Activated naive CD4-positive, alpha-beta T cell treated with anti-CD3 and anti-CD28 coated beads, Interleukin-2, amount 50 U/mL, for 24 hours (primary cell): ENCODE measurements around the gene SOX12.
"Not testable (repeated sequence)": the region's sequence is repeated elsewhere in the genome, so short reads cannot be mapped to it uniquely, and the experiment has no call there.

ENCODE experiments used
- H3K27ac Mint-ChIP-seq: one replicate; pipeline ENCODE4 v1.8.0; 2021; ENCODE audit warnings: mild to moderate bottlenecking, mixed read lengths
- H3K27me3 Mint-ChIP-seq: one replicate; pipeline ENCODE4 v1.8.0; 2021; ENCODE audit warnings: mixed read lengths
- H3K36me3 Mint-ChIP-seq: one replicate; pipeline ENCODE4 v1.8.0; 2021; ENCODE audit warnings: mixed read lengths
- H3K4me1 Mint-ChIP-seq: one replicate; pipeline ENCODE4 v1.8.0; 2021; ENCODE audit warnings: mixed read lengths
- H3K4me3 Mint-ChIP-seq: one replicate; pipeline ENCODE4 v1.8.0; 2021; ENCODE audit warnings: mild to moderate bottlenecking, mixed read lengths
- H3K9me3 Mint-ChIP-seq: one replicate; pipeline ENCODE4 v1.8.0; 2021; ENCODE audit warnings: mixed read lengths

The SOX12 gene

DNA sequence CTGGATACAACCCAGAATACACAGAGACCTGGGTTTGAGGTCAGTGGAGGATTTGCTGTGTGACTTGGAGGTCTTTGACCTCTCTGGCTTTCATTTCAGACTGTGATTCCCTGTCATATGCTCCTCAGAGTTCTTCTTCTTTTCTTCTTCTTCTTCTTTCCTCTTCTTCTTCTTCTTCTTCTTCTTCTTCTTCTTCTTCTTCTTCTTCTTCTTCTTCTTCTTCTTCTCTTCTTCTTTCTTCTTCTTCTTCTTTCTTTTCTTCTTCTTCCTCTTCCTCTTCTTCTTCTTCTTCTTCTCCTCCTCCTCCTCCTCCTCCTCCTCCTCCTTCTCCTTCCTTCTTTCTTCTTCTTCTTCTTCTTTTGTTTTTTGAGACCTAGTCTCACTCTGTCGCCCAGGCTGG, 10.7 kb downstream of the SOX12 start:
- H3K36me3 Mint-ChIP-seq, H3K9me3 Mint-ChIP-seq, H3K4me3 Mint-ChIP-seq: not testable (repeated sequence)

DNA sequence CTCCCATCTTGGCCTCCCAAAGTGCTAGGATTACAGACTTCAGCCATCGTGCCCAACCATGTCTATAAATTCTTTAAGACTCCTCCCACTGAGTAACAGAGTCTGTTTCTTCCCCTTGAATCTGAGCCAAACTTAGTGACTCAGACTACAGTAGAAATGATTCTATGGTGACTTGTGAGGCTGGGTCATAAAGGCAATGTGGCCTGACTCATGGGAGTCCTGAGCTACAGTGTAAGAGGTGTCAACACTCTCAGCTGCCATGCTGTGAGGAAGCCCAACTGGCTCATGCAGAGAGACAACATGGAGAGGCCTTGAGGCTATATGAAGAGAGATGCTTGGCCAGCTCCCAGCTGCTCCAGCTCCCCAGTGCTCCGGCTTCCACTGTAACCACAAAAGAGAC, 16.3 kb downstream of the SOX12 start:
- Mint-ChIP-seq H3K9me3 (peaks cover 4% of the 10 kb centered on the region), H3K36me3 (peaks cover 2% of the 10 kb centered on the region), H3K4me1 (peaks cover 7% of the 10 kb centered on the region), H3K27me3 (no peaks in the 10 kb centered on the region), H3K27ac (no peak overlapping the region), H3K4me3 (no peak overlapping the region)

More for the DNA sequence above, 10.7 kb downstream of the SOX12 start:
- H3K27me3 Mint-ChIP-seq, H3K27ac Mint-ChIP-seq, H3K4me1 Mint-ChIP-seq: not testable (repeated sequence)

DNA sequence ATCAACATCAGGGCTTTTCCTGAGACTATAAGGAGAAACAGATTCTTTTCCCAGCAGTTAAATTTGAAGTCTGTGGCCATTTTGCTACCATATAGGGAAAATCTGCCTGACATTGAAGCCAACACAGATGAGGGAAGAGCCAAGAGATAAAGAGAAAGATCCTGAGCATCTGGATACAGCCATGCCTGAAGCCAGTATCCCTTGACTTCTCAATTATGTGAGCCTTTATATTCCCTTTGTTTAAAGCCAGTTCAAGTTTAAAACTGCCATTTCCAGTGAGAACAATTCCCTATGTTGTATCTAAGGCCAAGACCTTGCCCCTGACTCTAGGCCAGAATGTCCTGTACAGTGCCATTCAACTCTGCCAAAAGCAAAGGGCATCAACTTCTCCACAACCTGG, 17.8 kb downstream of the SOX12 start:
- Mint-ChIP-seq H3K36me3 (peaks cover 2% of the 10 kb centered on the region), H3K27ac (no peak overlapping the region), H3K9me3 (peaks cover 4% of the 10 kb centered on the region), H3K27me3 (no peaks in the 10 kb centered on the region), H3K4me1 (peaks cover 8% of the 10 kb centered on the region), H3K4me3 (no peak overlapping the region)

DNA sequence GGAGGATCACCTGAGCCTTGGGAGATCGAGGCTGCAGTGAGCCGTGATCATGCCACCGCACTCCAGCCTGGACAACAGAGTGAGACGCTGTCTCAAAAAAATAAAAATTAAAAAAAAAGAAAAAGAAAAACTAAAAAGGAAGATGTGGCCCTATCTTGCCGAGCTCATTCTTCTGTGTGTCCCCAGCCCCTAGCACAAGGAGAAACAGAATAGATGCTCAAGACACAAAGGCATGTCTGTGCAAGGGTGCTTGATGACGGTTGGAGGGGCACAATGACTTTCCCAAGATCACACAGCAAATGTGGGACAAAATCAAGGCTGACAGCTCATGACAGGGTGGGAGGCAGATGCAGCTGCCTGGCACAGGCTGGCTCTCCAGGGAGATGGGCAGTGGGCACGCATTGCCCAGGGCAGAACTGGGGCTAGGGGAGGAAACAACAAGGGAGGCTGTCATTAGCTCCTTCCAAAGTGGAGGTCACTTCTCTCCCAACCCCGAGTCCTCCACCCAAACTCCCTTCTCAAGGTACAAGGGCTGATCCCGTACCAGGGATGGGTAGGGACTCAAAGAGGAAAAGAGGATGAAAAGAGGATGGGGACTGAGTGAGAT, 20.8 kb downstream of the SOX12 start:
- H3K27ac Mint-ChIP-seq: peak overlapping the region; percentile 71
- H3K4me1 Mint-ChIP-seq: peaks cover 13% of the 10 kb centered on the region
- H3K36me3 Mint-ChIP-seq: peaks cover 2% of the 10 kb centered on the region
- no peaks in the 10 kb centered on the region for H3K27me3 Mint-ChIP-seq
- H3K9me3 Mint-ChIP-seq: peaks cover 4% of the 10 kb centered on the region
- H3K4me3 Mint-ChIP-seq: peak overlapping the region; percentile 84

DNA sequence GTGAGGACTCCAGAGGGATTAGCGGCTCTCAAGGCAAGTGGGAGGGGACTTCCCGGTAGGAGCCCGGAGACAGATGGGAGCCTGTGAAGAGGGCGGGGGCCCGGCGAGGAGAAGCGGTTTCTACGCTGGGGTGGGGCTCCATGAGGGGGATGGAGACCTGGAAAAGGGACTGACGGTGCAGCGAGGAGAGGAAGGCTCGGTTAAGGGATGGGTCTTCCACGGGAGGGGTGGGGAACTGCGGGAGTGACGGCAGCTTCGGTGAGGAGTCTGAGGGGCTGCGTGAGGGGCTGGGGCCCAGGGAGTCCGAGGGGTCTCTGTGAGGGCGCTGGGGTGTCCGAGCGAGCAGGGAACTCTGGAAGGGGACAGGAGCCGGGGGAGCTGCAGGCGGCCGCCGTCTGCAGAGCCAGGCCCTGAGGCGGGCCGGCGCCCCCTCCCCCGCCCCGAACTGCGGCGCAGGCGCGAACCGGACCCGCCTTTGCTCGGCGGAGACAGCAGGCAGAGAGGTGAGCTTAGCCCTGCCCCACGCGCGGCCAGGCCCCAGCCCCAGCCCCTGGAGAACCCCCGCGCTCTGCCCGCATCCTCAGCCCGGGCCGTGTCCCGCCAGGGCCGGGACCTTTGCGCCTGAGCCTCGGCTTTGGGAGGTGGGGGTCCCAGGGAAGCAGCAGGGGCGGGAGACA, 21.4 kb downstream of the SOX12 start, which contains the start of gene NRSN2:
TSS of gene NRSN2 (plus strand) at position 472 of the 677 bp plus-strand sequence. CDS start 2,533 bp downstream, outside the sequence.
- H3K36me3 Mint-ChIP-seq: peaks cover 1% of the 10 kb centered on the region
- peak within 1 kb of the TSS; percentile 71 for H3K27ac Mint-ChIP-seq
- peaks cover 13% of the 10 kb centered on the region for H3K4me1 Mint-ChIP-seq
- H3K27me3 Mint-ChIP-seq: no peaks in the 10 kb centered on the region
- H3K4me3 Mint-ChIP-seq: peak within 1 kb of the TSS; percentile 94
- H3K9me3 Mint-ChIP-seq: peaks cover 1% of the 10 kb centered on the region

DNA sequence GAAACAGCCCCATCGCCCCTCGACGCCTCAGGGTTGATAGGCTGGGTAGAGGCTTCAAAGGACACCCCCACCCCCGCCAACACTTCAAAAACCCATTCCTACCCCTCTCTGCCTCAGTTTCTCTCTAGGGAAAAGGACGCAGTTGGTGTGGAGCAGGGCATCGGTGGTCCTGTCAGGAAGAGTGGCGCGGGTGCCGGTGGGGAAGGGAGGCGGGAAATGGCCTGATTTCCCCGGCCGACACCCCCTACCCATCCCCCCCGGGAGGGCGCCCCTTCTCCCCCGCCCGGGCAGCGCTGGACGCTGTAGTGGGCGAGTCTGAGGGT, 21.9 kb downstream of the SOX12 start:
- H3K27ac Mint-ChIP-seq: no peak overlapping the region
- peaks cover 13% of the 10 kb centered on the region for H3K4me1 Mint-ChIP-seq
- peak overlapping the region; percentile 94 for H3K4me3 Mint-ChIP-seq
- no peaks in the 10 kb centered on the region for H3K9me3 Mint-ChIP-seq
- H3K36me3 Mint-ChIP-seq: no peaks in the 10 kb centered on the region
- H3K27me3 Mint-ChIP-seq: no peaks in the 10 kb centered on the region

DNA sequence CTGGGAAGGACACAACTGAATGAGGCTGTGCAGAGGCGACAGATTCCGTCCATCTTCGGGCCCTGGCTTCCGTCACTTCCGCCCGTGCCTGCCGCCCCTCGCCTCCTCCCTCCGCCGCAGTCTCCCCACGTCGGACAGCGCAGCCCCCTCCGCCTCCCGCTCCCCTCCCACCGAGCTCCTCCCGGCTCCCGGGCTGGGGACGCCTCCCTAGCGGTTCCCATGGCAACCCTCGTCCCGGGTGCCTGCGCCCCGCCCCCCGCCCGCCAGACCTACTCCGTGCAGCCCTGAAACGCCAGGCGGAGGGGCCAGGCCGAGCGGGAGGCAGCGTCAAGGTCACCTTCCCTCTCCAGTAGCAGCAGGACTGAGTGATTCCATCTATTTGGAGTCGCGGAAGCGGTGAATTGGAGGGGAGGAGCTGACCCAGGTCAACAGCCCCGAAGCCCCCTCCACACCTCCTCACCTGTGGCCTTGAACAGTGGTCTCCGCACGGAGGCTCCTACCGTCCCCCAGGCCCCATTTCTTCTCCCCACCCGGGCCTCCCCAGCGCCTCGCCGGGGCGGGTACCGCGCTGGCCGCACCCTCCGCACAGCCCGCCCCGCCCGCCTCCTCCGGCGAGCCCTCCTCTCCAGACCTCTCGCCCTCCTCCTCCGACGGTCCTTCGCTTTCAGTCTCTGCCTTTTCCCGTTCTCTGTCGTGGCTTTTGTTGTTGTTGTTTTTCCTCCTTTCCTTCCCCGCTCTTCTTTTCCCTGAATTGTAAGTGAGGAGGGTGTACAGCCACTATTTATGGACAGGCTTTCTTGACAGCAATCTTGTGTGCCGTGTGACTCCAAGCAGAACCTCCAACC, 22.5 kb downstream of the SOX12 start:
- no peaks in the 10 kb centered on the region for H3K36me3 Mint-ChIP-seq
- H3K27ac Mint-ChIP-seq: peak overlapping the region; percentile 79
- H3K4me1 Mint-ChIP-seq: peaks cover 13% of the 10 kb centered on the region
- H3K9me3 Mint-ChIP-seq: no peaks in the 10 kb centered on the region
- no peaks in the 10 kb centered on the region for H3K27me3 Mint-ChIP-seq
- peak overlapping the region; percentile 94 for H3K4me3 Mint-ChIP-seq

DNA sequence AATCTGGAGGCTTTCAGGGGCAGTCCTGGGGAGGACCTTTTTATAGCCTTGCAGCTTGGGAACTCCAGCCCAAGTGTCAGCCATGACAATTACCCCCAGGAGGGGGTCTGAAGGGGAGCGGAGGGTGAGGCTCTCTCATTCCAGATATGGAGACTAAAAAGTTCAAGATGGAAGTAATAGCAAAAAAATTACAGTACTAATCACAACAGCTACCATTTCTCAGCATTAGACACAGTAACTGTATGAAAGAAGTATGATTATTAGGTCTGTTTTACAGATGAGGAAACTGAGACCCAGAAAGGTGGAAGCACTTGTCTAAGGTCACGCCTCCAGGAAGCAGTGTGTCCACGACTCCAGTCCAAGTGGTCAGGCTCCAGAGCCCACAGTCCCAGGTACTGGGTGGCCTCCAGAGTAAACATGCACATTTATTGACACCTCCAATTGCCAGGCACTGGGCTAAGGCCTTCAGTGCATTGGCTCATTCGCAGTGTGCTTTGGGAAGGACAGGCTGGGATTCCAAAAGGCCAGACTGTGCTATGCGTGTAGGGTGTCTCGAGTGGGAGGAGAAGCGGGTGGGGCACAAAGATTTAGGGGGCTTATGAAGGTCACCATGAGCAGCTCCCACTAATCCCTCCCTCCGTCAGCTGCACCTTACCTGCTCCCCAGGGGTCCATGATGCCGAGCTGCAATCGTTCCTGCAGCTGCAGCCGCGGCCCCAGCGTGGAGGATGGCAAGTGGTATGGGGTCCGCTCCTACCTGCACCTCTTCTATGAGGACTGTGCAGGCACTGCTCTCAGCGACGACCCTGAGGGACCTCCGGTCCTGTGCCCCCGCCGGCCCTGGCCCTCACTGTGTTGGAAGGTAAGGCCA, 23.9 kb downstream of the SOX12 start:
- Mint-ChIP-seq H3K9me3 (no peaks in the 10 kb centered on the region), H3K27ac (no peak overlapping the region), H3K4me1 (peaks cover 13% of the 10 kb centered on the region), H3K27me3 (no peaks in the 10 kb centered on the region), H3K36me3 (no peaks in the 10 kb centered on the region), H3K4me3 (peak overlapping the region; percentile 94)

DNA sequence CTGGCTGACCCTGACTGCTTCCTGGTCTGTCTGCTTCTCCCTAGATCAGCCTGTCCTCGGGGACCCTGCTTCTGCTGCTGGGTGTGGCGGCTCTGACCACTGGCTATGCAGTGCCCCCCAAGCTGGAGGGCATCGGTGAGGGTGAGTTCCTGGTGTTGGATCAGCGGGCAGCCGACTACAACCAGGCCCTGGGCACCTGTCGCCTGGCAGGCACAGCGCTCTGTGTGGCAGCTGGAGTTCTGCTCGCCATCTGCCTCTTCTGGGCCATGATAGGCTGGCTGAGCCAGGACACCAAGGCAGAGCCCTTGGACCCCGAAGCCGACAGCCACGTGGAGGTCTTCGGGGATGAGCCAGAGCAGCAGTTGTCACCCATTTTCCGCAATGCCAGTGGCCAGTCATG, 27.8 kb downstream of the SOX12 start:
- Mint-ChIP-seq H3K27ac (no peak overlapping the region), H3K4me3 (no peak overlapping the region), H3K9me3 (no peaks in the 10 kb centered on the region)

DNA sequence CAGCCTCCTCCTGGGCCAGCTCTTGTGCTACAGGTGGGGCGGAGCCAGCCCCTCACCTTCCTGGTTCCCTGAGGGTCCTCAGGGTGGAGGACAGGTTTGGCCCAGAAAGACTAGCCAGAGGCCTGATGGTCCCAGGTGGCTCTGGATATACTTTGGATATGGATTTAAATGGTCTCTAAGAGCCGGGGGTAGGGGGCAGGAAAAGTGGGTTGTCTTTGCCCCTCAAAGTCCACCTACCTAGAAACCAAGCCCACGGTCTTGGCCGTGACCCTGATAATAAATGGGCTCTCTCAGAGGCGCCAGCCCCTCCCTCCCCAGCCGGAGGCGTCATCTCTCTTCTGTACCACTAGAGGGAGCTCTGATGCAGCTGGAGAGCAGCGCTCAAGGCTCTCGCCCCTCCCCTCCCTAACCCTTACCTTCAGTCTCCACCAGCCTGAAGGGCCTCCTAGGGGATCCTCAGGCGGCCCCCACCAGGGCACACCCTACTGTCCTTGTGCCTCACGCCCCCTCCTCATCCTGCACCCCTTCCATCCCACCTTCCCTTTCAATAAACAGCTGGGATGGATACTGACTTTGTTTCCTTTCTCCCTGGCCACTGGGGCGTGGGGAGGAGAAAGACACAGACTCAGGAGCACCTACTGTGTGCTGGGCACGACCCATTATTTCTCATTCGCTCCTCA, 29.1 kb downstream of the SOX12 start:
- Mint-ChIP-seq H3K4me1 (peaks cover 4% of the 10 kb centered on the region), H3K27me3 (no peaks in the 10 kb centered on the region), H3K9me3 (no peaks in the 10 kb centered on the region), H3K4me3 (no peak overlapping the region), H3K36me3 (no peaks in the 10 kb centered on the region), H3K27ac (no peak overlapping the region)

More for the DNA sequence above, 27.8 kb downstream of the SOX12 start:
- no peaks in the 10 kb centered on the region for H3K36me3 Mint-ChIP-seq
- H3K4me1 Mint-ChIP-seq: peaks cover 9% of the 10 kb centered on the region
- H3K27me3 Mint-ChIP-seq: no peaks in the 10 kb centered on the region

DNA sequence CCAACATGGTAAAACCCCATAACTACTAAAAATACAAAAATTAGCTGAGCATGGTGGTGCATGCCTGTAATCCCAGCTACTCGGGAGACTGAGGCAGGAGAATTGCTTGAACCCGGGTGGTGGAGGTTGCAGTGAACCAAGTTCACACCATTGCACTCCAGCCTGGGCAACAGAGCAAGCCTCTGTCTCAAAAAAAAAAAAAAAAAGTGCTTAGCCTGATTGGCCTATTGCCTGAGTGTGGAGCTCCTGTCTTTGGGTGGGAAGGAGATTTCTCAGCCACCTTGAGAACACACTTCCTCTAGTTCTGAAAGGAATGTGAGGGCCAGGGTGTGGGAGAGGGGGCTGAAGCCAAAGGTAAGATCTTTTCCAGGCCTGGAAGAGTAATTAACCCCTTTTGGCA, 30.8 kb downstream of the SOX12 start:
- H3K36me3 Mint-ChIP-seq, H3K27me3 Mint-ChIP-seq, H3K27ac Mint-ChIP-seq, H3K4me3 Mint-ChIP-seq, H3K9me3 Mint-ChIP-seq, H3K4me1 Mint-ChIP-seq: not testable (repeated sequence)

DNA sequence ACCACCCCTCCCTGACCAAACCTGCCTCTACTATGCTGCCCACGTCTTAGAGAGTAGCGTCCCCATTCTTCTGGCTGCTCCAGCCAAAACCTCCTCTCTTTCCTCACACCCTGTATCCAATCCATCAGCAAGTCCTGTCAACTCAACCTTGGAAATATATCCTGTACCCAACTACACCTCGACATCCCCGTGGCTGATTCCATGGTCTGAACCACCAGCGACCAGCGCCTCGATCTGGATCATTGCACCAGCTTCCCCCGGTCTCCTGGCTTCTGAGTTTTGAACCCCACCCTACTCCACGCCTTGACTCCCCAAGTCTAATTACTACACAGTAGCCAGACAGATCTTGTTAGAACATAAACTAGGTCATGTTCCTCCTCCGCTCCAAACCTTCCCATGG, 31.4 kb downstream of the SOX12 start:
- Mint-ChIP-seq H3K27me3 (no peaks in the 10 kb centered on the region), H3K4me3 (no peak overlapping the region), H3K27ac (peak overlapping the region; percentile 36), H3K36me3 (no peaks in the 10 kb centered on the region), H3K9me3 (no peaks in the 10 kb centered on the region), H3K4me1 (peaks cover 4% of the 10 kb centered on the region)

DNA sequence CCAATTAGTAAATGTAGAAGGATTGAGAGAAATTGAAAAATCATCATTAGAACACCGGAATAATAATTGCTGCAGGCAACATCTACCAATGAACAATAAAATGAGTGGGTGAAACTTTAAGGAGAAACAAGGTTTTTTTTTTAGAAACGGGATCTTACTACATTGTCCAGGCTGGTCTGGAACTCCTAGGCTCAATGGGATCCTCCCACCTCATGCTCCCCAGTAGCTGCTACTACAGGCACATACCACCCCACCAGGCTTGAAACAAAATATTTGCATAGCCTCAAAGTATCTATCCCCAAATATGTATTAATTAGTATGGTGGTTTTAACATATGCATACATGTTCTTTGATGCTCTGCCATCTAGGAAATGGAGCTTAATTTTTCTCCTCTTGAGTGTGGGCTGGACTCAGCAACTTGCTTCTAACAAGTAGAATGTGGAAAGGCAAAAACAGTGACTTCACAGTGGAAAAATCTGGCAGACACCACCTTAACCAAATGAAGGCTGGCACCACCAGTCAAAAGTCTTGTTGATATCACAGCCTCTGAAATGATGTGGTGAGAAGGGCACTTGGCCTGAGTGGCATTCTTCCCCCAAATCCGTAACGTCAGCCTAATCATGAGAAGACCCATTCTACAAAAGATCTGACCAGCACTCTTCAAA, 33.7 kb downstream of the SOX12 start:
- Mint-ChIP-seq H3K4me1 (peaks cover 11% of the 10 kb centered on the region), H3K27me3 (no peaks in the 10 kb centered on the region), H3K9me3 (no peaks in the 10 kb centered on the region), H3K4me3 (no peak overlapping the region), H3K36me3 (no peaks in the 10 kb centered on the region), H3K27ac (no peak overlapping the region)

DNA sequence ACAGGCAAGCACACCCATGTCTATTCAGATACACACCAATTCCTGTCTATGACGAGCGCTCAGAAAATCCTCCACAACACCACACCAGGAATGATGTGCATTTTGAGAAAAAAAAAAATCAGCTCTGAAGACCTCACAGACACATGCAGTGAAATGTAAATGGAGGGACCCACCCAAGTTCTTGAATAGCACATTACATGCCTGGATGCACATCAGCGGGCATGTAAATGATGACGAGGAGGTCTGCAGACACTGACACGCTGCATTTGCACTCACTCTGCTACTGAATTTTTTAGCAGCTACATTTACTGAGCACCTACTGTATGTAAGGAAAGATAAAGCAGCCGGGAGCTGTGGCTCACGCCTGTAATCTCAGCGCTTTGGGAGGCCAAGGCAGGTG, 36.2 kb downstream of the SOX12 start:
- Mint-ChIP-seq H3K27me3 (no peaks in the 10 kb centered on the region), H3K27ac (no peak overlapping the region), H3K4me1 (peaks cover 32% of the 10 kb centered on the region), H3K4me3 (no peak overlapping the region), H3K9me3 (no peaks in the 10 kb centered on the region), H3K36me3 (no peaks in the 10 kb centered on the region)
